ENCODE results near the gene ING4.
A peak's percentile ranks its signal among the peaks of the same experiment; 100 is the strongest.

Gene ING4

GRCh38 chr12:6607751-6608591 is 54.9 kb downstream of the ING4 start:
- DNase-seq (ENCODE audit: low read depth in 3 of 3): peak in 1 of 3 experiments; percentile 64

DNA sequence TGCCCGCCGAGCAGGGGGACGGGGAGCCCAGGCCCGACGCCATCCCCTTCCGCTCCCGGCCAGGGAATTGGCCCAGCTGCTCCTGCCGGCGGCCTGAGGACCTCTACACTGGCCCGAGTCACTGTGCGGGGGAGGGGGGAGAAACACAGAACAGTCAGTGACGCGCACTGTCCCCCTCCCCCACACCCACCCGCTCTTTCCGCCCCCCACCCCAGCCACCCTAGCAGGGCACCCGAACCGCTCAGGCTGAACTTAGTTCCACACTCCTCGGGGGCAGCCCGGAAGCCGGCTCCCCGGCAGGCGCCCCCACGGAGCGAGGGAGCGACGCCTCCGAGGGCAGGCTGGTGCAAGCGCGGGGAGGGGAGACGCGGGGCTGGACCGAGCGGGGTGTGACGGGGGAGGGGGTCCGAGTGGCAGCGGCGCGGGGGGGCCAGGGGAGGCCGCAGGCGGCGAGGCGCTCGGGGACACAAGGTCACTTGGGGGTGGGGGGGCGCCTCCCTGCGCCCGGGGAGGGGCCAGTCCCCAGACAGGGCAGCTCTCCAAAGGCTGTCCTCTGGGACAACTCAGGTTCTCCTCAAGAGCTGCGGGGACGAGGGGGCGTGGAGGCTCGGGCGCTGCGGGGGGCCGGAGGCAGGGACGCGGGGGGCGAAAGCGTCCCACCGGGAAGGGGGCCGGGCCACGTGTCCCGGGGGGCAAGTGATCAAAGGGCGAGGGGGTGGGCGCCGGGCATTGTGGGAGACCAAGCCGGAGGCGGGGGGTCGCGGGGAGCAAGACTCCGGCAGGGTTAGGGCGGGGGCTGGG is 56.4 kb downstream of the ING4 start:
- peak in 2 of 3 experiments; percentile 34 to 61 for DNase-seq (ENCODE audit: low read depth in 3 of 3)

- no peak for DNase-seq (ENCODE audit: low read depth in 3 of 3)
Observed at GRCh38 chr12:6605421-6606330, 57.2 kb downstream of the ING4 start.

GRCh38 chr12:6604259-6605029 is 58.5 kb downstream of the ING4 start:
- DNase-seq (ENCODE audit: low read depth in 3 of 3): no peak

DNA sequence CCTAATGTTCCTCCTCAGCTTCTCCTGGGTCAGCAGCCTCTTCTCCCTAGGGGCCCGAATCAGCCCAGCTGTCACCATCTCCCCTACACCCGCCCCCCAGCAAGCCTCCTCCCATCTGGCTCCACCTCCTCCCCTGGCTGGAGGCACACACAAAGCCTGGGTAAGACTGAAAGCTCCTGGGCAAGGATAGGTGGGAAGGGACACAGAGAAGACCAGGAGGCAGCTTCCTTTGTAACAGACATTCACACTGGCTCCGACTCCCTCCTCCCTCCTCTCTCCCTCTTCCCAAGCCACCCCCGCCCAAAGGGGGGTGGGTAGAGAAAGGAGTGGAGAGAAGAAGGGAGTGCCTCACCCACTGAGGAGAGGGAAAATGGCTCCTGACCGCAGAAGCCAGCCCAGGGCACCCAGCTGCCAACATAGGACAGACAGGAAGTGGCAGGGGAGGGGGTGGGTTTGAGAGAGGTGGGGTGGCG is 59.8 kb downstream of the ING4 start:
- DNase-seq (ENCODE audit: low read depth in 3 of 3): no peak

- no peak for DNase-seq (ENCODE audit: low read depth in 3 of 3)
Observed at GRCh38 chr12:6602526-6602925, 60.4 kb downstream of the ING4 start.
